Stomach smooth muscle (tissue), 2 donors: ENCODE measurements around the gene GRK1.

Source experiments
- H3K27ac ChIP-seq: one replicate; pipeline ENCODE4 v1.7.0; 2013; ENCODE audit warnings: mild to moderate bottlenecking, low read length, inconsistent platforms
- H3K27me3 ChIP-seq, 2 donors: one replicate each; pipeline ENCODE4 v1.7.0; 2013; ENCODE audit warnings: low read length in 2 of 2; ENCODE audit not compliant: insufficient read depth in 2 of 2, control insufficient read depth in 1 of 2
- H3K36me3 ChIP-seq, 2 donors: one replicate each; pipeline ENCODE4 v1.7.0; 2013; ENCODE audit warnings: low read length in 2 of 2; ENCODE audit not compliant: control insufficient read depth in 2 of 2, insufficient read depth in 2 of 2
- H3K4me1 ChIP-seq: one replicate; pipeline ENCODE4 v1.7.0; 2013; ENCODE audit warnings: low read length; ENCODE audit not compliant: control insufficient read depth, insufficient read depth
- H3K4me3 ChIP-seq, 2 donors: one replicate each; pipeline ENCODE4 v1.7.0; 2013; ENCODE audit warnings: low read length in 2 of 2
- H3K9ac ChIP-seq, 2 donors: one replicate each; pipeline ENCODE4 v1.7.0; 2013; ENCODE audit warnings: low read length in 2 of 2, mild to moderate bottlenecking in 1 of 2
- H3K9me3 ChIP-seq, 2 donors: one replicate each; pipeline ENCODE4 v1.7.0; 2013; ENCODE audit warnings: low read length in 2 of 2; ENCODE audit not compliant: control insufficient read depth in 2 of 2
- donor health status: healthy.
- donor health status: Pancreatic carcinoma.

GRK1 gene

DNA sequence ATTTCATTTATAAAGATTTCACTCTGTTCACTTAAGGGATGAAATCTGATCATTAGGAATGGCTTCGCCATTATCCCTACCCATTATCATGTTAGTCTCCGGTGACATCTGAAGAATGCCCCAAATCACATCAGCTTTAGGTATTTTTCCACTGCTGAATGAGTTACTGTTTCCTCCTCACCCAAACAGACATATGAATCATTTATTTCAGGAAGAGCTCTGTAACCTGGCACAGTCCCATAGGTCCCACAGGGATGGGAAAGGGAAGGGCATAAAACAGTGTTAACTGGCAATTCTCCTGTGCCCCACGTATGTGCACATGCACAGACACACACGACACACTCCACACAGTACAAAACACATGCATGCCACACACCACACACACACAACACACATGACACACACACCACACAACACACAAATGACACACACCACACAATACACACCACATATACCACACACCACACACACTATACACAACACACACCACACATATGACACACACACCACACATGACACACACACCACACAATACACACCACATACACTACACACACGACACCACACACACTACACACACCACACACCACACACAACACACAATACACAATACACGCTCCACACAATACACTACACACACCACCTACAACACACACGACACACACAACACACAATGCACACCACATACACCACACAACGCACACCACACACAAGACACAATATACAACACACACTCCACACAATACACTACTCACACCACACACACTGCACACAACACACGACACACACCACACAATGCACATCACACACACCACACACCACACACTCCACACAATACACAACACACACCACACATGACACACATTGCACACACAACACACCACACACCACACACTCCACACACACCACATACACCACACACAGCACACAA is 107.4 kb downstream of the GRK1 start:
- Histone ChIP-seq H3K4me3 (no peak overlapping the region), H3K4me1 (no peaks in the 10 kb centered on the region), H3K9ac (no peak overlapping the region), H3K9me3 (no peaks in the 10 kb centered on the region), H3K27ac (no peak overlapping the region), H3K27me3 (peaks cover 6 to 22% of the 10 kb centered on the region in 2 donors), H3K36me3 (no peaks in the 10 kb centered on the region)

DNA sequence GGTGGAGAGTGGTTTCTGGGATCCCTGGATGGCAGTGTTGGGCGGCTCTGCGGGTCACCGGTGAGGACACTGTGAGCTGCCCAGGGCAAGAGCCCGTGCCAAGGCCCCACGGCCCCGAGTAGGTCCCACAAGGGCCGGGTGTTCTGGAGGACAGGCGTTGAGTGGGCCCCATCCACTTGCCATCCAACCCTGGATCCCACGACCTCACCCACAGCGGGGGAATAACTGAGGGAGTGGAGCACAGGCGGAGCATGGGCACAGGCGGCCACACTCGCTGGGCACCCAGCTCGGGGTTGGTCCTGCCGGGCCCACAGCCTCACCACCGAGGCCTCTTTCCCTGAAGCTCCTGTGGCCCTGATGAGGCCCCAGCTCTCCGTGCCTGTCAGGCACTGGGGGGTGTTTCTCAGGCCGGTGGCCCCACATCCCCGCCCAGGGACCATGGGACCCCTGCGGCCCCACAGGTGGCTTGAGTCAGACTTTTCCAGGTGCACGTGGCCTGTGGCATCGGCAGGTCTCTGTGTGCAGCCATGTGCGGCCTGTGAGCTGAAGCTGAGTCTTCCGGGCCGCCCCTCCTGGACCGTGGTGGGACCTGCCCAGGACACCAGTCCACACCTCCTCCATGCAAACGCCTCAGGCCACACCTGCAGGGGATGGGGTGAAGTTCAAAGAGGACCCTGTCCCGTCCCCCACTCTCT is 108.6 kb downstream of the GRK1 start:
- Histone ChIP-seq H3K36me3 (no peaks in the 10 kb centered on the region), H3K4me3 (no peak overlapping the region), H3K9ac (no peak overlapping the region), H3K9me3 (no peaks in the 10 kb centered on the region), H3K4me1 (no peaks in the 10 kb centered on the region), H3K27ac (no peak overlapping the region), H3K27me3 (peaks cover 6 to 22% of the 10 kb centered on the region in 2 donors)

DNA sequence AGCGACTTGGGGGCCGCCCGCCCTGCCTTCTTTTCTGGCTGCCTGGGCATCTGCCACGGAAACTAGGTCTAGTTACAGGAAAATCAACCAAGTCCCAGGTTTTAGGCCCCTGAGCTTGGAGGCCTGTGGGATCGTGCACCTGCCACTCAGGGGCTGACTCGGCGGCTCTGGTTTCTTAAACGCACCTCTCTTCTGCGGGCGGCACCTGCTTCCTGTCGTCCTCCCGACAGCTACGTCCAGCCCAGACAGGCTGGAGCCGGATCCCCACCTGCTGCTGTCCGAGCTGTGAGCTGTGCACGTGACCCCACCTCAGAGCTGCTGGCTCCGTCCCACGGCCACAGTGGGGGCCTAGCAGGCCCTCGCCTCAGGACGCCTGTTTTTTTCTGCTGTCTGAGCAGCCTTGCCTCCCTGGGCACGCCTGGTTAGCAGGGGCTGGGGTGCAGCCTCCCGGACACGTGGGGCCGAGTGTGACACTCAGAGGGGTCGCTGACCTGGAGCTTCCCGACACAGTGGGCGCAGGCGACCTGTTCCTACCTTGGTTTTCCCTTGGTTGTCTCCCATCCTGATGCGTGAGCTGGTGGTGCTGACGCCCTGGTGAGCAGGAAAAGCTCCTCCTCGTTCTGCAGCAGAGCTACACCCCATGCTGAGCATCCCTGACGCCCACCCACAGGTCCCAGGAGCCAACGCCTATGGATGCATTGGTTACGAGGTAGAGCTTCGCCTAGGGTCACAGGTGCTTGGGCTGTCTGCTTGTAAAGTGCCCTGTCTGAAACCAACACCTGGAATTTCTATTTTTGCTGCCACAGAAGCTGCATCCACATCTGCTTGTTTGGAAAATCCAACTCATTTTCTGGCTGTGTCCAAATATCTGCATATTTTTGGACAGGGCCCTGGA is 109.5 kb downstream of the GRK1 start:
- no peaks in the 10 kb centered on the region for H3K9me3 ChIP-seq
- H3K27ac ChIP-seq, result no peak overlapping the region
- H3K4me3 ChIP-seq, result no peak overlapping the region
- no peaks in the 10 kb centered on the region for H3K36me3 ChIP-seq
- H3K4me1 ChIP-seq, result no peaks in the 10 kb centered on the region
- H3K9ac ChIP-seq, result no peak overlapping the region
- peaks cover 6 to 22% of the 10 kb centered on the region in 2 donors for H3K27me3 ChIP-seq

DNA sequence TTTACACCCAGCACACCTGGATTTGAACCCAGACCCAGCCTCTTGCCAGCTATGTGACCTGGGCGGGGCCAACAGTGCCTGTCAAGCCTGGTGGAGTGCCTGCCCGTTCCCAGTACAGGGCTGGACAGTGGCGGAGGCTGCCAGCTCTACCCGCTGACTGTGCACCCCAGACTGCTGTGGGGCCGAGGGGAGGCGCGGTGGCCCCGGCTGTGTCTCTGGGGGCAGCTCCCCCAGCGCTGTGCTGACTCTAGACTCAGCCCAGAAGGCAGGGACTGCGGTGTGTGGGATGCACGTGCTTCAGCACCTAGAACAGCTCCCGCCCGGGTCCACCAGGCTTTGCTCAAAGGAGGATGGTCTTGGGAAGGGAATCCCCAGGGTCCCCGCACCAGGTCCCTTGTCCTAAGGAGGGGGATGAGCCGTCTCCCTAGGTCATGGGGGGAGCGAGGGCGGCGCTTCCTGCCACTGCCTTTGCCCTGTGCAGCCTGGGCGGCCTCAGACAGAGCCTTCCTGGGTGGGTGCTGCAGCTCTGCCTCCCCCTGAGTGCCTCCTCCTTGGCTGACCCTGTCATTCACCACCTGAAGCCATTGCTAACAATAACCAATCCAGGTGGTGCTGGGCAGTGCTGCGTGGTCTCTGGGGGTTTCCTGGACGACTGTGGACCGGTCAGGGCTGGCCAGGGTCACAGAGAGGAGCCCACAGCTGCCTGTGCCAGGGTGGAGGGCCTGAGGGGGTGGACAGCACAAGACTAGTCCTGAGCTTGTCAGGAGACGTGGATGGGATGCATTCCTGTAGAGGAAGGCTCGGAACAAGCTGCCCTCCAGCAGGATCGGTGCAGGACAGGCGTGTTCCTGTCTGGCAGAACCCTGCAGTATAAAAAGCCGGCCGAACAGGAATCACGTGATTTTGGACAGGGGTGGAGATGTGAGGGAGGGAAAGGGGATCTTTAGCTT is 110.6 kb downstream of the GRK1 start:
- no peaks in the 10 kb centered on the region for H3K9me3 ChIP-seq
- no peak overlapping the region for H3K4me3 ChIP-seq
- no peak overlapping the region for H3K9ac ChIP-seq
- H3K36me3 ChIP-seq, result no peaks in the 10 kb centered on the region
- no peaks in the 10 kb centered on the region for H3K4me1 ChIP-seq
- H3K27me3 ChIP-seq, result peaks cover 6 to 22% of the 10 kb centered on the region in 2 donors
- H3K27ac ChIP-seq, result no peak overlapping the region

DNA sequence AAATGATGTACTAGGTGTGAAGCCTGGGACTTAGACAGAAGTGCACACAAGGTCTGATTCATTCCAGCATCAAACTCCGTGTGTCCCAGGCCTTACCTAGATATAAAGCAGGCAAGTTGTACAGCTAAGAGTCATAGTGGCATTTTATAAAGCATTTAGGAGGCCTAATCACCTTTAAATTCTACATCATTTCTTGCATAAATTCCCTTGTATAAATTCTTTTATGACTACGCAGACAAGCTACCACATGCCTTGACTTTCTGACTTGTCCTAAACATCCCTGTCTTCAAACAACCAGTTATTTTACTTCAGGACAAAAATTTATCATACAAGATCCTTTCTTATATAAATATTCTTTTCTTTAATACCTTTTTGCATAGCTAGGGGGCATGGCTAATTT is 114.6 kb downstream of the GRK1 start:
- H3K27ac ChIP-seq, result no peak overlapping the region
- H3K27me3 ChIP-seq, result peaks cover 0 to 10% of the 10 kb centered on the region in 2 donors
- H3K4me1 ChIP-seq, result no peaks in the 10 kb centered on the region
- no peaks in the 10 kb centered on the region for H3K9me3 ChIP-seq
- no peaks in the 10 kb centered on the region for H3K36me3 ChIP-seq
- H3K9ac ChIP-seq, result no peak overlapping the region
- H3K4me3 ChIP-seq, result no peak overlapping the region

DNA sequence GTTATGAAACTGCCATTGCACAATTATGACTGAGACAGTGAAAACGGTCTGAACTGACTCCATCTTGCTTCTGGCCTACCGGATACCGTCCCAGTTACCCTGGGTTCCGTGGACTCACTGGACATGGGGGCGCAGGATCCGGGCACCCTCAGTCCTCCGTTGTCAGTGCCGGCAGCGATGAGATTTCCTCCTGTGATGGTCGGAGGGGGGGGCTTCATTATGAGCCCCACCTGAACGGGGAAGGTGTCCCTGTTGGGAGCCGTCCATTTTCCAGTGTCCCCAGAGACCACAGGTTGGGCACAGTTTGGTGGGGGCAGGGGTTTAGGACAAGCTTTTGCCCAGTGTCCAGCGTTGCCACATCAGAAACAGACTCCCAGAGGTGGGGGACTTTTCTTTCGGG is 115.5 kb downstream of the GRK1 start:
- Histone ChIP-seq H3K4me3 (no peak overlapping the region), H3K27ac (no peak overlapping the region), H3K27me3 (peaks cover 0 to 4% of the 10 kb centered on the region in 2 donors), H3K9me3 (no peaks in the 10 kb centered on the region), H3K36me3 (no peaks in the 10 kb centered on the region), H3K4me1 (no peaks in the 10 kb centered on the region), H3K9ac (no peak overlapping the region)

DNA sequence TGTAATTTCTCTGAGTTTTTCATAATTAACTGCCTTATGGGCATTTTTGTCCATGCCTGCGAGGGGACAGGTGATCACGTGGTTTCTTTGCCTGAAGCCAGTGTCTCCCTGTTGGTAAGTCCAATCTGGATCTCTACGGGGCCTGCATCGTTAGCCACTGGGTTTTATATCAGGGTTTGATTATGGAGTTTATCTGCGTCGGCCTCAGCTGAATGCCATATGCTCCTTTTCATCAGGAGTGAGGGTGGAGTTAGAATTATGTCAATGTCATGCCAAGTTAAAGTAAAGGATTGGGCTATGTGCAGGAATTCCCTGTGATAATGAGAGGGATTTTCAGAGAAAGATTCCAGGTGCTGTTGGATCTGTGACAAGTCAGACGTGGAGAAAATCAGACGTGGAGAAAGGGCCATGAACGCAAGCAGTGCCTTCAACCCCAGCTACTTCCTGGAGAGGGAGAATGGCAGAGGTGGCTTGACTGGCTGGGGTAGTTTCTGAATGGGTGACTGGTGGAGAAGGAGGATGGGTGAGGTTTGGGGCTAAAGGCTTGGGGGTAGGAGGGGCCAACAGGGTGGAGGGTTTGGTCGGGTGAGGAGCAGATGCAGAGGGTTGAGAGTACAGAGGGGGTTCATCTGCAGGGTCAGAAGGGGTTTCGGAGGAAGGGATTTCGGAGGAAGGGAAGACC is 116.3 kb downstream of the GRK1 start:
- Histone ChIP-seq H3K36me3 (no peaks in the 10 kb centered on the region), H3K4me3 (no peak overlapping the region), H3K27ac (no peak overlapping the region), H3K27me3 (peaks cover 0 to 2% of the 10 kb centered on the region in 2 donors), H3K9ac (no peak overlapping the region), H3K4me1 (no peaks in the 10 kb centered on the region), H3K9me3 (no peaks in the 10 kb centered on the region)

DNA sequence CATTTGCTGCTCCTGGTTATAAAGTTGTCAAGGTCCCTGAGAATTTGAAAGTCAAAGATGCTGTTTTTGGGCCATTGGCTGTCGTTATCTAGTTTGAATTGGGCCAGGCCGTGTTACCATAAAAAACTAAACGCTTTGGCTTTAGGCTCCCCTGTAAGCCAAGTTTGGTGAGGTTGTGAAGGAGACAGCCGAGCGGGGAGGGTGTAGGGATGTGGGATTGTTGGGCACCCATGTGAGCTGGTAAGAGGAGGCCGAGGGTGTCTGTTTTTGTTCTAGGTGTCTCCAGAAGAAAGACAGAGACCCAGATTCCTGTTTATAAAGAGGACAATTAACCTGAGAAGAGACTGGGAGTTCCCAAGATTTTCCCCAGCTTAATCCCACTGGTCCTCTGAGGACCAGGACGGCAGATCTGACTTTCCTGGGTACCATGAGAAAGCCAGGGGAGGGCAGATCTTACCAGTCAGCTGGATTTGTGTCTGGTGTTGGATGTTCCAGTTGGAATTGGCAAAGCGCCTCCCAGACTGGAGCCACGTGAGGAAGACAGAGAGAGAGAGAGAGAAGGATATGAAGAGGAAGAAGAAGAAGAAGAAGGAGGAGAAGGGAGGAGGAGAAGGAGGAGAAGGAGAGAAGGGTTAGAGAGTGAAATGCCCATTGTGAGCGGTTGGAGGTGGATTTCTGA is 117.1 kb downstream of the GRK1 start:
- Histone ChIP-seq H3K27ac (no peak overlapping the region), H3K27me3 (peaks cover 0 to 2% of the 10 kb centered on the region in 2 donors), H3K36me3 (no peaks in the 10 kb centered on the region), H3K9me3 (no peaks in the 10 kb centered on the region), H3K9ac (no peak overlapping the region), H3K4me1 (no peaks in the 10 kb centered on the region), H3K4me3 (no peak overlapping the region)

DNA sequence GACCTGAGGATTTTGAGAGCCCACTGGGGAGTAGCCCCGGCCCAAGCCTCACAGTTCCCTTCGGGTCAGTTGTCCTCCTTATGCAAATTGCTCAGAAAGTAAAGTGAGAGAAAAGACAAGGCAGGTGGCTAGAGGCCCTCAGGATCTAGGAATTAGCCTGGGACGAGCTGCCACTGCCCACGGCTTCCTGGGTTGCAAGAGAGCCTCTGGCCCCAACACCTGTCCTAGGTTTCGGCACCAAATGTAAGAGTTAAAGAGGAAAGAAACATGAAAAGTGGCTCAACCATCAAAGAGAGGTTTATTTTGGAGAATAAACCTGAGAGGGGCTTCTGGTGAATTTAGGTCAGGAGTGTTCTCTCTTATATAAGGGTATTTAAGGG is 117.6 kb downstream of the GRK1 start:
- H3K4me1 ChIP-seq, result no peaks in the 10 kb centered on the region

More for the DNA sequence above, 117.6 kb downstream of the GRK1 start:
- peaks cover 0 to 2% of the 10 kb centered on the region in 2 donors for H3K27me3 ChIP-seq
- no peak overlapping the region for H3K9ac ChIP-seq
- no peak overlapping the region for H3K27ac ChIP-seq
- H3K36me3 ChIP-seq, result no peaks in the 10 kb centered on the region
- no peaks in the 10 kb centered on the region for H3K9me3 ChIP-seq
- H3K4me3 ChIP-seq, result no peak overlapping the region
